Fibroblast of villous mesenchyme (primary cell): Measurements from ENCODE around the gene SLCO4C1. TPM values are rescaled to one million over a fixed set of nuclear protein-coding genes. Genes with fewer than 3 reads are reported as not detected.

Source experiments
- DNase-seq: peaks from one replicate; pipeline ENCODE4 v3.0.0-alpha.2; 2010; ENCODE audit warnings: low read depth
- H3K4me3 ChIP-seq: 2 replicates; pipeline ENCODE4 v1.5.1; 2011; ENCODE audit warnings: low read depth, mild to moderate bottlenecking, low read length
- total RNA-seq: library from RNA; depleted of rRNA; stranded (reverse); fragments of >200 nt; gene quantifications from 2 replicates; pipeline ENCODE4 v1.2.3, GENCODE V29; 2012
- TF ChIP-seq, protein P1 (sequence below): IDR thresholded peaks from 2 replicates; pipeline ENCODE4 v1.5.1; 2012; ENCODE audit warnings: low read depth, mild to moderate bottlenecking, low read length; ENCODE audit not compliant: insufficient read depth

Gene SLCO4C1
- total RNA-seq, 1 donor, result under 0.01 TPM

DNA sequence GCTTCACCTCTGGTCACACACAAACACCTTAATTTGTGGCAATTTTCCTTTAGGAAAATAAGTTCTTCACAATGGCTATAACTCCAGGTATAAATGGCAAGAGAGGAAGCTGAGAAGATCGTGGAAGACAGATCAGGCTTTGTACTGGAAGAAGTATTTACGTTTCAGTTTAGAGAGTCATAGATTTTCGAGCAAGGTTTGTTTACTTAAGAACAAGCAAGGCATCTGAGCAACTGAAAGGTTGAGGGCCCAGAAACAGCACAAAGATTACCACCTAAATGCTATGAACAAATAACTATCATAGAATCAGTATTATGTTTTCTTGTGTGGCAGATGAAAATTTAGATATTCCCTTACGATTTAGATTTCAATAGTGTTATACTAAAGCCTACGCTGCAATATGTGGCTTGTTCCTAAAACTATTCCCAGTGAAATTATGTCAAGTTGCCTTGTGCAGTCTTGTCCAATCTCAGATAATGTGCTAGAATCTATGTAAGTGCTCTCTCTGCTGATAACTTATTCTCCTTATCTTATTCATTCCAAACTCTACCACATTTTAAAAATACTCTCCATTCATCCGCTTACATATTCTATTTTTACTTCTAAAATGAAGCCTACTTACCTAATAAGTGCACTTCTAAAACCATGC is 6.7 kb downstream of the SLCO4C1 start:
- DNase-seq, result no peak
- TF ChIP-seq, protein P1, sequence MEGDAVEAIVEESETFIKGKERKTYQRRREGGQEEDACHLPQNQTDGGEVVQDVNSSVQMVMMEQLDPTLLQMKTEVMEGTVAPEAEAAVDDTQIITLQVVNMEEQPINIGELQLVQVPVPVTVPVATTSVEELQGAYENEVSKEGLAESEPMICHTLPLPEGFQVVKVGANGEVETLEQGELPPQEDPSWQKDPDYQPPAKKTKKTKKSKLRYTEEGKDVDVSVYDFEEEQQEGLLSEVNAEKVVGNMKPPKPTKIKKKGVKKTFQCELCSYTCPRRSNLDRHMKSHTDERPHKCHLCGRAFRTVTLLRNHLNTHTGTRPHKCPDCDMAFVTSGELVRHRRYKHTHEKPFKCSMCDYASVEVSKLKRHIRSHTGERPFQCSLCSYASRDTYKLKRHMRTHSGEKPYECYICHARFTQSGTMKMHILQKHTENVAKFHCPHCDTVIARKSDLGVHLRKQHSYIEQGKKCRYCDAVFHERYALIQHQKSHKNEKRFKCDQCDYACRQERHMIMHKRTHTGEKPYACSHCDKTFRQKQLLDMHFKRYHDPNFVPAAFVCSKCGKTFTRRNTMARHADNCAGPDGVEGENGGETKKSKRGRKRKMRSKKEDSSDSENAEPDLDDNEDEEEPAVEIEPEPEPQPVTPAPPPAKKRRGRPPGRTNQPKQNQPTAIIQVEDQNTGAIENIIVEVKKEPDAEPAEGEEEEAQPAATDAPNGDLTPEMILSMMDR, result no peak
- H3K4me3 ChIP-seq, result no peak overlapping the region

DNA sequence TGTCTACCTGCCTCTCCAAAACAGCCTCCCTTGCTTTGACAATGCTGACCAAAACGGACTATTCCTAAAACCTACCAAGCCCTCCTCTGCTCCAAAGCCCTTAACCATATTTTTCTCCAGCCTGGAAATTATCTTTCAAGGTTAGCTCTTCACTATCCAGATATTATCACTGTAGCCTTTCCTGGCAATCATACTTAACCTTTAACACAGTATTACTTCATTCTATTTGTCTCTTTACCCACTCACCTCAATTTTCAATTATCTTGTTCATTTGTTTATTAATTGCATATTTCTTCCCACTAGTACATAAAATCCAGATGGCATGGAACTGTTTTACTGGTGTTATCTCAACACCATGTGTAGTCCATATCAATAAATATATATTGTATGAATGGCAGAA is 7.5 kb downstream of the SLCO4C1 start:
- TF ChIP-seq, protein P1, result no peak
- DNase-seq, result no peak
- H3K4me3 ChIP-seq, result no peak overlapping the region

DNA sequence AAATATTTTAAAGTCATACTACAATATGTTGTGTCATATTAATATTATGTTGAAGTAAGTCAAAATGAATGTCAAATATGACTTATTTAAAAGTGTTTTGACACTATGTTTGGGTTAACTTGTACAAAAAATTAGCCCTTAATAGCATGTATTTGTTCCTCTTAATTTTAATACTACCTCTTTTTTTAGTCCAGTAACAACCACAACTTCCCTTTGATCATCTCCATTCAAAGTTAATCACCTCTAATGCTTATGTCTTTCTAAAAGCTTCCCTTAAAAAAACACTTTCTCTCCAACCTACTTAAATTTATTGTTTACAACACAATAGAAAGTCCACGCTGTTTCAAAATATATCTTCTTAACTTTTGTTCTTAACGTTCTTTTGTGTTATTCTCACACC is 9.6 kb downstream of the SLCO4C1 start:
- TF ChIP-seq, protein P1, result no peak
- DNase-seq, result no peak
- H3K4me3 ChIP-seq, result no peak overlapping the region

DNA sequence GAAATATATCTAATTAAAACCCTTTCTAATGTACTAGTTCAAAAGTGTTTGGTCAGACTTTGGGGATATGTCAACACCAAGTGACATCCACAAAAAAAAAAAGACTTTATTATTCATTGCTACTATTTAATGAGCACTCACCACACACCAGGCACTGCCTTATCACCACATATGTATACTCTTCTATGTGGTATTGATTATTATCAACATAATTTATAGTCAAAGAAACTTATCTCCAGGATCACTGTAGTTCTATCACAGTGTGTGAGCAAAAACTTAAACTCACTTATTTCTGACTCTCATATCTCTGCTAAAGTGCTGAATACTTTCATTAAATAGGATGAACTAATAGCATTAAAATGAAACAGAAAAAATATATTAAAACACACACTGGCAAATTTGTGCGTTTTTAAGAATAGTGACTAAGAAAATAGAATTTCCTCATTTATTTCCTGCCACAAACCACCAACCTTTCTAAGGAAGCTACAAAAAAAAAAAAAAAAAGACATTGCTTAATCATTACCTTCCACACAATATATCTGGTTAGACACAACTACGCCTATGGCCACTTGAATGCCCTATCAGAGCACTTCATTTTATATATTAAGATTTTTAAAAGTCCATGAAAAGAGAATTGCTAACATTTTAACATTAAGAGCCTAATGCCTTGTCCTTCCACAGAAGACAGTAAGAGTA is 12.8 kb downstream of the SLCO4C1 start:
- TF ChIP-seq, protein P1, result no peak
- DNase-seq, result no peak
- H3K4me3 ChIP-seq, result no peak overlapping the region

DNA sequence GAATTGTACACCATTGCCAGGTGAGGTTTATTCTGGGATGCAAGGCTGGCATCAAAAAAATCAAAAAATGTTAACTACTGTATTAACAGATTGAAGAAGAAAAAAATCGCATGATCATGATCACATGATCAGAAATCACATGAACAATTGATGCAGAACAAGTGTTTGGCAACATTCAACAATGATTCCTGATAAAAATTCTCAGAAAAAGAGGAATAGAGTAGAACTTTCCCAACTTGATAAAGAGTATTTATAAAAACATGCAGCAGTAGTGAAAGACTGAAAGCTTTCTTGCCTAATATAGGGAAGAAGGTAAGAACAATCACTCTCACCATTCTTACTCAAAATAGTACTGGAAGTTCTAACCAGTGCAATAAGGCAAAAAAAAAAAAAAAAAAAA is 16.4 kb downstream of the SLCO4C1 start:
- DNase-seq, result no peak
- TF ChIP-seq, protein P1, result no peak
- H3K4me3 ChIP-seq, result no peak overlapping the region

DNA sequence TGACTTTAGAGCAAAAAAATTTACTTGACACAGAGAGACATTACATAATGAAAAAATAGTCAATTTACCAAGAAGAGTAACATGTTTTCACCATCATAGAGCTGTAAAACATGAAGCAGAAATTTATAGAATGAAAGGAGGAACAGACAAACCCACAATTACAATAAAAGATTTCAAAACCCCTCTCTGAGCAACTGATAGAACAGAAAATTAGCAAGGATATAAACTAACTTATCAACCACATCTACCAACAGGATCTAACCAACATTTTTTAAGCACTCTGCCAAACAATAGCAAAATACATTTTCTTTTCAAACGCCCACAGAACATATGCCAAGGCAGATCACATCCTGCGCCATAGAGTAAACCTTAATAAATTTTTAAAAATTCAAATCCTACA is 17.9 kb downstream of the SLCO4C1 start:
- TF ChIP-seq, protein P1, result no peak
- no peak overlapping the region for H3K4me3 ChIP-seq
- DNase-seq, result no peak
